ENCODE measurements around the gene KCNE1. TPM values are rescaled to one million over a fixed set of nuclear protein-coding genes. Genes with fewer than 3 reads are reported as not detected.

KCNE1 gene
- total RNA-seq, 4 donors from 2014 or later, result 0.82 to 2.3 (median 0.83) TPM; not detected in 1

DNA sequence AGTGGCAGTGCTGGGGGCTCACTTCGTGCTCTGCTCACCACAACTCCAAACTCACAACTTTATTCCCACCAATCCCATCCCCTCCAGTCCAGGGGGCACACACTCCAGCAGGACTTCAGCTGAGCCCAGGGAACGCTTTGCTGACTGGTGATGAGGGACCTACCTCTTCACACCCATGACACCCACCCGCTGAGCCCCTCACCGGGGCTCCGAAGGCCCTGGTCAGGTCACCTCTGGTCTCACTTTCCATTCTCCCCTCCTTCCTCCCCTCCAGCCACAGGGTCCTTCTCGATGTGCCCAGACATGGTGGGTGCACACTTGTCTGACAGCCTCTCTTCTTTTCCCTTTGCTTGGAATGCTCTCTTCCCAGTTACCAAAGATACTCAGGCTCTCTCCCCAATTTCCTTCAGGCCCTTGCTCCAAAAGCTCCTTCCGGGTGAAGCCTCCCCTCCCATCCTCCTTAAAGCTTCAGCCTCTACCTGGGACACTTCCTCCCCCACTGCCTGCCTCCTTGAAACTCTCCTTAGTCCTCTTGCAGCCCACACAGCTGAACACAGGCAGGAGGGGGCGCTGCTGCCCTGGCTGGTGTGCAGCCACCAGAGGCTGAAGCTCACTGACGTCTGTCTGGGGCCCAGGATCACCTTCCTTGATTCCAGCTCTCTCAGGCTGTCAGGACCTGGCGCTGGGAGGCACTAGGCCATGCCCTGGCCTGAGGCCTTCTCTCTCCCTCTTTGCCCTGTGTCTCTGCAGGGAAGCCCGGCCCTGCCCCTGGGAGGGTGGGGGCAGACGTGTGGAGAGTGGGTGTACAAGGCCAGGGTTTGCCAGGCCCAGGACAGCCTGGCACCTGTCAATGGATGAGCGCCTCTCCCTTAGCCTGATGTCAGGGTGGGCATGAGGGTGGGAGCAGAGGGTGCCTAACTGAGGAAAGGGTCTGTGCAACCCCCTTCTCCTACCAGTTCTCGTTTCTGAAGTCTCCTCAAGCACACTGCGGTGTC lies 1.6 kb downstream of the KCNE1 start:
- H3K4me1 ChIP-seq, result peaks cover 4 to 19% (median 12%) of the 10 kb centered on the region in 3 donors
- TF ChIP-seq CTCF (IDR thresholded peaks at IDR 0.05) (peak; percentile 35 to 77 (median 66)), POLR2A (IDR thresholded peaks at IDR 0.05) (no peak)
- H3K36me3 ChIP-seq, result no peaks in the 10 kb centered on the region
- no peak for DNase-seq
- no peaks in the 10 kb centered on the region for H3K27me3 ChIP-seq
- WGBS, 2 donors, result 69 to 82% methylated on average over 9 to 12 of the region's 15 CpGs
- H3K4me3 ChIP-seq, result peak overlapping the region in 1 of 4 donors; percentile 40
- intact Hi-C loops (cut with DNase I), result no loop called here
- no peaks in the 10 kb centered on the region for H3K9me3 ChIP-seq
- peak overlapping the region in 1 of 4 donors; percentile 24 for H3K27ac ChIP-seq

GRCh38 chr21:34509151-34509550 lies 2.9 kb downstream of the KCNE1 start:
- Histone ChIP-seq H3K4me3 (no peak overlapping the region), H3K27me3 (no peaks in the 10 kb centered on the region), H3K4me1 (peaks cover 4 to 19% (median 12%) of the 10 kb centered on the region in 3 donors), H3K36me3 (no peaks in the 10 kb centered on the region), H3K27ac (no peak overlapping the region), H3K9me3 (no peaks in the 10 kb centered on the region)
- intact Hi-C loops (cut with DNase I), result no loop called here
- WGBS, 2 donors, result 78 to 90% methylated on average over 4 of the region's 4 CpGs
- no peak for TF ChIP-seq POLR2A (IDR thresholded peaks at IDR 0.05)
- peak in 1 of 6 experiments; percentile 9 for TF ChIP-seq CTCF (IDR thresholded peaks at IDR 0.05)
- no peak for DNase-seq

- Histone ChIP-seq H3K27ac (no peak overlapping the region), H3K27me3 (no peaks in the 10 kb centered on the region), H3K36me3 (no peaks in the 10 kb centered on the region), H3K4me1 (peaks cover 0 to 8% (median 0%) of the 10 kb centered on the region in 3 donors), H3K9me3 (no peaks in the 10 kb centered on the region), H3K4me3 (no peak overlapping the region)
- TF ChIP-seq CTCF (IDR thresholded peaks at IDR 0.05), result no peak
- no peak for TF ChIP-seq POLR2A (IDR thresholded peaks at IDR 0.05)
- no peak for DNase-seq
- WGBS, 2 donors, result 79 to 85% methylated on average over 2 of the region's 2 CpGs
- intact Hi-C loops (cut with DNase I), result no loop called here
Observed at GRCh38 chr21:34504595-34504994, 7.4 kb downstream of the KCNE1 start.

DNA sequence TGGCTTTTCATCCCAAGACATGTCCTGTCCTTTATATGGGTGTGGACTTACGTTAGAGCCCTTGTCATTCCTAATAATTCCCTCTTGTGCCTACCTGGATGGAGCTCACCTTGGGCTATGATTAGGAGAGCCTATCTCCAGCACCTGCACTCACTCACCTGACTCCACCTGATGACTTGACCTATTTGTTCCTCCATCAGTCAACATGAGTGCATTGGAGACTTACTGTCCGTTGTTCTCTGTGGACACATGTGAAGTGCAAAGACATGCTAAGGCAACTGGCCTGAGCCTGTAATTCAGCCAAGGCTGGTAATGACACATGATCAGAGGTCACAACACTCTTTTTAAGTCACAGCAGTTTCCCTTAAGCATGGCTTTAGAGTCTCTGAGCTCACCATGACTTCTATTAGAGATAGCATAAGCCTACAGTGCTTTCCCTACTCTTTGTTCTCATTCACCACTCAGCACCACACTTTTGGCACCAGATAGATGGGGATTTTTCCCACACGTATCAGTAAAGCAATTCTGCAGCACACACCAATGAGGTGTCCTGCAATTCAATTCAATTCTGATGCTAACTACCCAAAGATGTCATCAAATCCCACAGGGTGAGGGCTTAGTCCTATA lies 9.4 kb downstream of the KCNE1 start:
- Histone ChIP-seq H3K4me1 (peaks cover 0 to 8% (median 0%) of the 10 kb centered on the region in 3 donors), H3K27me3 (no peaks in the 10 kb centered on the region), H3K27ac (no peak overlapping the region), H3K4me3 (no peak overlapping the region), H3K36me3 (no peaks in the 10 kb centered on the region), H3K9me3 (no peaks in the 10 kb centered on the region)
- intact Hi-C loops (cut with DNase I), result no loop called here
- 59 to 63% methylated on average over 3 of the region's 3 CpGs for WGBS, 2 donors
- no peak for DNase-seq
- TF ChIP-seq CTCF (IDR thresholded peaks at IDR 0.05), result no peak
- TF ChIP-seq POLR2A (IDR thresholded peaks at IDR 0.05), result no peak

- H3K36me3 ChIP-seq, result no peaks in the 10 kb centered on the region
- H3K9me3 ChIP-seq, result peaks cover 0 to 3% (median 0%) of the 10 kb centered on the region in 3 donors
- peaks cover 0 to 8% (median 0%) of the 10 kb centered on the region in 3 donors for H3K4me1 ChIP-seq
- H3K27me3 ChIP-seq, result no peaks in the 10 kb centered on the region
- no peak overlapping the region for H3K4me3 ChIP-seq
- H3K27ac ChIP-seq, result no peak overlapping the region
- no peak for DNase-seq
- WGBS, 2 donors, result 67 to 80% methylated on average over 1 of the region's 1 CpG
- intact Hi-C loops (cut with DNase I), result no loop called here
- TF ChIP-seq CTCF (IDR thresholded peaks at IDR 0.05), result no peak
- TF ChIP-seq POLR2A (IDR thresholded peaks at IDR 0.05), result no peak
Observed at GRCh38 chr21:34501716-34502115, 10.3 kb downstream of the KCNE1 start.
